Astrocyte (in vitro differentiated cells and primary cell): ENCODE data around the gene S100A14. TPM values are rescaled to one million over a fixed set of nuclear protein-coding genes. Genes with fewer than 3 reads are reported as not detected.

Experiments used
- DNase-seq: peaks from one replicate; pipeline ENCODE4 v3.0.0-alpha.2; 2010; ENCODE audit warnings: low read depth
- FAIRE-seq: peaks from 2 replicates; lab custom pipeline; 2011; peaks lifted over from hg19 to GRCh38; lab: Jason Lieb, UNC
- H2AFZ ChIP-seq: 2 replicates; pipeline ENCODE4 v1.6.0; 2012; ENCODE audit warnings: low read depth, low read length, inconsistent platforms
- H3K27ac ChIP-seq: 2 replicates; pipeline ENCODE4 v1.5.1; 2011; ENCODE audit warnings: low read depth, low read length, inconsistent platforms
- H3K27me3 ChIP-seq: 2 replicates; pipeline ENCODE4 v1.6.0; 2011; ENCODE audit warnings: low read length, inconsistent platforms; ENCODE audit not compliant: insufficient read depth
- H3K36me3 ChIP-seq: 2 replicates; pipeline ENCODE4 v1.5.1; 2011; ENCODE audit warnings: low read length, inconsistent platforms; ENCODE audit not compliant: insufficient read depth
- H3K4me1 ChIP-seq: 2 replicates; pipeline ENCODE4 v1.5.1; 2011; ENCODE audit warnings: low read length, inconsistent platforms; ENCODE audit not compliant: insufficient read depth
- H3K4me2 ChIP-seq: 2 replicates; pipeline ENCODE4 v1.6.0; 2012; ENCODE audit warnings: low read length, inconsistent platforms
- H3K4me3 ChIP-seq: 2 replicates; pipeline ENCODE4 v1.5.1; 2011; ENCODE audit warnings: low read depth, mild to moderate bottlenecking, low read length, inconsistent platforms; ENCODE audit not compliant: insufficient read depth
- H3K79me2 ChIP-seq: 2 replicates; pipeline ENCODE4 v1.6.0; 2012; ENCODE audit warnings: mild to moderate bottlenecking, low read length, inconsistent platforms; ENCODE audit not compliant: insufficient read depth
- H3K9ac ChIP-seq: 2 replicates; pipeline ENCODE4 v1.6.0; 2012; ENCODE audit warnings: mild to moderate bottlenecking, low read length, inconsistent platforms
- H3K9me3 ChIP-seq: 2 replicates; pipeline ENCODE4 v1.5.1; 2012; ENCODE audit warnings: low read depth, mild to moderate bottlenecking, low read length, inconsistent platforms; ENCODE audit not compliant: insufficient read depth
- H4K20me1 ChIP-seq: 2 replicates; pipeline ENCODE4 v1.6.0; 2012; ENCODE audit warnings: low read length, inconsistent platforms; ENCODE audit not compliant: insufficient read depth
- H3K27ac Mint-ChIP-seq: one replicate; pipeline ENCODE4 v1.8.0; 2021; ENCODE audit warnings: mild to moderate bottlenecking, mixed read lengths; ENCODE audit not compliant: unreplicated experiment
- H3K27me3 Mint-ChIP-seq: one replicate; pipeline ENCODE4 v1.8.0; 2021; ENCODE audit warnings: low read depth, mixed read lengths; ENCODE audit not compliant: unreplicated experiment
- H3K36me3 Mint-ChIP-seq: one replicate; pipeline ENCODE4 v1.8.0; 2021; ENCODE audit warnings: low read depth, mixed read lengths; ENCODE audit not compliant: unreplicated experiment
- H3K4me1 Mint-ChIP-seq: one replicate; pipeline ENCODE4 v1.8.0; 2021; ENCODE audit warnings: low read depth, mixed read lengths; ENCODE audit not compliant: unreplicated experiment
- H3K4me3 Mint-ChIP-seq: one replicate; pipeline ENCODE4 v1.8.0; 2021; ENCODE audit warnings: mild to moderate bottlenecking, moderate library complexity, mixed read lengths; ENCODE audit not compliant: unreplicated experiment
- H3K9me3 Mint-ChIP-seq: one replicate; pipeline ENCODE4 v1.8.0; 2021; ENCODE audit warnings: mild to moderate bottlenecking, mixed read lengths; ENCODE audit not compliant: unreplicated experiment
- EZH2 ChIP-seq: IDR thresholded peaks from 2 replicates; pipeline ENCODE4 v1.6.1; 2012; ENCODE audit warnings: mild to moderate bottlenecking, low read length, inconsistent platforms; ENCODE audit not compliant: insufficient read depth
- total RNA-seq: library from RNA; stranded (reverse); gene quantifications from 2 replicates; pipeline ENCODE4 v1.2.1, GENCODE V29; 2021
- TF ChIP-seq, protein P1 (sequence below): IDR thresholded peaks from 2 replicates; pipeline ENCODE4 v1.5.1; 2011; ENCODE audit warnings: low read depth, mild to moderate bottlenecking, inconsistent platforms, low read length, moderate library complexity; ENCODE audit not compliant: insufficient read depth

Gene S100A14
- total RNA-seq, 1 donor from 2014 or later, result 0.57 TPM

DNA sequence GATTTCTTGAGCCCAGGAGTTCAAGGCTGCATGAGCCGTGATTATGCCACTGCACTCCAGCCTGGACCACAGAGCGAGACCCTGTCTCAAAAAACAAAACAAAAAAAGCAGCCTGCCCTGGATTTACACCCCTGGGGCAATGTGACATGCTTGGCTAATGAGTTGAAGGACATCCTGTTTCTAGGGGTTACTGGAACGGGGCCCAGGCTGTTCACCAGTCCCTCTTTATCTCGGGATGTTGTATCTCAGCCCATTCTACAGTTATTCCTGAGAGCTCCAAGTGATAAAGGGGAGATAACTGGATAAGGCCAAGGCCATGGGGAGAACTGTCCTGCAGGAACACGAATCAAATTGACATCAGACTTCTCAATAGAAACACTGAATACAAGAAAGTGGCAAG, 28.8 kb downstream of the S100A14 start:
- Histone ChIP-seq H3K4me2 (no peak overlapping the region), H4K20me1 (no peaks in the 10 kb centered on the region), H3K27me3 (no peaks in the 10 kb centered on the region), H3K4me1 (peaks cover 7% of the 10 kb centered on the region), H3K9me3 (no peaks in the 10 kb centered on the region), H3K4me3 (no peak overlapping the region), H3K36me3 (no peaks in the 10 kb centered on the region), H2AFZ (no peak overlapping the region), H3K79me2 (no peaks in the 10 kb centered on the region), H3K9ac (no peak overlapping the region), H3K27ac (no peak overlapping the region)
- Mint-ChIP-seq H3K4me1 (no peaks in the 10 kb centered on the region), H3K4me3 (no peak overlapping the region), H3K27me3 (no peaks in the 10 kb centered on the region), H3K36me3 (no peaks in the 10 kb centered on the region), H3K27ac (no peak overlapping the region), H3K9me3 (no peaks in the 10 kb centered on the region)
- FAIRE-seq, result no peak
- TF ChIP-seq EZH2, result no peak
- TF ChIP-seq, protein P1, sequence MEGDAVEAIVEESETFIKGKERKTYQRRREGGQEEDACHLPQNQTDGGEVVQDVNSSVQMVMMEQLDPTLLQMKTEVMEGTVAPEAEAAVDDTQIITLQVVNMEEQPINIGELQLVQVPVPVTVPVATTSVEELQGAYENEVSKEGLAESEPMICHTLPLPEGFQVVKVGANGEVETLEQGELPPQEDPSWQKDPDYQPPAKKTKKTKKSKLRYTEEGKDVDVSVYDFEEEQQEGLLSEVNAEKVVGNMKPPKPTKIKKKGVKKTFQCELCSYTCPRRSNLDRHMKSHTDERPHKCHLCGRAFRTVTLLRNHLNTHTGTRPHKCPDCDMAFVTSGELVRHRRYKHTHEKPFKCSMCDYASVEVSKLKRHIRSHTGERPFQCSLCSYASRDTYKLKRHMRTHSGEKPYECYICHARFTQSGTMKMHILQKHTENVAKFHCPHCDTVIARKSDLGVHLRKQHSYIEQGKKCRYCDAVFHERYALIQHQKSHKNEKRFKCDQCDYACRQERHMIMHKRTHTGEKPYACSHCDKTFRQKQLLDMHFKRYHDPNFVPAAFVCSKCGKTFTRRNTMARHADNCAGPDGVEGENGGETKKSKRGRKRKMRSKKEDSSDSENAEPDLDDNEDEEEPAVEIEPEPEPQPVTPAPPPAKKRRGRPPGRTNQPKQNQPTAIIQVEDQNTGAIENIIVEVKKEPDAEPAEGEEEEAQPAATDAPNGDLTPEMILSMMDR, result no peak
- no peak for DNase-seq

DNA sequence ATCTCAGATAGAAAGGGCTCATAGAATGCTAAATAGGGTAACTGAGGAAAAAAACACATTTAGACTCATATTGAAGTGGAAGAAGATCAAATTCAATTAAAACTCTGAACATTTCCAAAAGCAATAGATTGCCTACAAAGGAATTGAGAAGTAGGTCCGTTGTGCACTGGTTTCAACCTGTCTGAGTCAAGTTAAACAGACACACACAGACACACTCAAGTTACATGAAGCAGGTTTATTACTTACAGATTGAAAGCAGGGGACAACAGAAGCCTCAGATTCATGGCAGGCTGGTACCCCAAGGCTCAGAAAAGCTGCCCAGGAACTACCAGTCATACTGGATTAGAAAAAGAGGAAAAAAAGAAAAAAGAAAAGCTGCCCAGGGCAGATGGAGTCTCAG, 29.8 kb downstream of the S100A14 start:
- FAIRE-seq (no peak), DNase-seq (no peak)
- Histone ChIP-seq H3K4me2 (no peak overlapping the region), H3K4me3 (no peak overlapping the region), H3K79me2 (no peaks in the 10 kb centered on the region), H3K27ac (no peak overlapping the region), H3K9me3 (no peaks in the 10 kb centered on the region), H4K20me1 (no peaks in the 10 kb centered on the region), H3K27me3 (no peaks in the 10 kb centered on the region), H3K36me3 (no peaks in the 10 kb centered on the region), H3K9ac (no peak overlapping the region), H2AFZ (no peak overlapping the region), H3K4me1 (peaks cover 7% of the 10 kb centered on the region)
- Mint-ChIP-seq H3K4me1 (no peaks in the 10 kb centered on the region), H3K27me3 (no peaks in the 10 kb centered on the region), H3K9me3 (no peaks in the 10 kb centered on the region), H3K4me3 (no peak overlapping the region), H3K27ac (no peak overlapping the region), H3K36me3 (no peaks in the 10 kb centered on the region)
- no peak for TF ChIP-seq EZH2
- TF ChIP-seq, protein P1, result no peak

DNA sequence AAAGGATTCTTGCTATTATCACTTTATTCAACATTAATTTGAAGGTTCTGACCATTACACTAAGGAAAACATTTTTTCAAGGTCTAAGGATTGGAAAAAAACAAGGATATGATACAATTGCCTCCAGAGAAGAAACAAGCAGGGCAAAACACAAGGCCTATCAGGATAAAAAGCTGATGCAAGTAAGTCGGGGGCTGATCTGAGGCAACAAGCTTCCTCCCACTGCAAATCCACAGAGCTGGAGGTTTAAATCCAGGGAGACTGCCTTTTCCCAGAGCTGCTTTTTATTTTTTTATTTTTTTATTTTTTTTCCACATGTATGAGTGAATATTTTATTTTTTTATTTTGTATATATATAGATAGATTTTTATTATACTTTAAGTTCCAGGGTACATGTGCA, 31.1 kb downstream of the S100A14 start:
- Histone ChIP-seq H2AFZ (no peak overlapping the region), H3K79me2 (no peaks in the 10 kb centered on the region), H3K9me3 (no peaks in the 10 kb centered on the region), H3K36me3 (no peaks in the 10 kb centered on the region), H3K27ac (no peak overlapping the region), H3K4me3 (no peak overlapping the region), H3K9ac (no peak overlapping the region), H3K27me3 (no peaks in the 10 kb centered on the region), H3K4me2 (no peak overlapping the region), H3K4me1 (peaks cover 7% of the 10 kb centered on the region), H4K20me1 (no peaks in the 10 kb centered on the region)
- Mint-ChIP-seq H3K36me3 (no peaks in the 10 kb centered on the region), H3K27me3 (no peaks in the 10 kb centered on the region), H3K4me1 (no peaks in the 10 kb centered on the region), H3K27ac (no peak overlapping the region), H3K4me3 (no peak overlapping the region), H3K9me3 (no peaks in the 10 kb centered on the region)
- TF ChIP-seq EZH2, result no peak
- TF ChIP-seq, protein P1, result no peak
- DNase-seq (no peak), FAIRE-seq (no peak)
